HCT116 (cell line): ENCODE results near the gene ANKRD9. TPM values are rescaled to one million over a fixed set of nuclear protein-coding genes. Genes with fewer than 3 reads are reported as not detected.

ENCODE experiments used
- ATAC-seq: fragments of 200-7000 bp; cut with Tn5 transposase; 2 replicates; pipeline ENCODE4 v1.9.1; 2020; ENCODE audit warnings: mild to moderate bottlenecking, moderate library complexity
- BruUV-seq: library from RNA; stranded (reverse); fragments of 400-500 nt; replicated peaks from 2 replicates; lab custom pipeline; 2021; lab: Mats Ljungman, UMichigan
- CTCF ChIA-PET: fragments of 300-600 bp; sonication (Branson Sonifier 250); formaldehyde crosslinking; loops from one replicate; lab custom pipeline; 2021; ENCODE audit warnings: antibody characterized with exemption; lab: Charles Lee
- POLR2A ChIA-PET: fragments of 300-600, 350-600 bp; sonication (Branson Sonifier 250); formaldehyde crosslinking; loops from one replicate; lab custom pipeline; 2021; ENCODE audit warnings: antibody characterized with exemption; lab: Charles Lee
- RAD21 ChIA-PET, 2 experiments: fragments of 300-600 bp; sonication (Branson Sonifier 250); formaldehyde crosslinking; loops; one replicate each; lab custom pipeline; 2023; ENCODE audit warnings: low total read pairs in 2 of 2; ENCODE audit not compliant: uncharacterized antibody in 2 of 2, unreplicated experiment in 2 of 2, low non-redundant PET in 1 of 2; lab: Charles Lee
- DNase-seq: peaks from one replicate; pipeline ENCODE4 v3.0.0-alpha.2; 2010; ENCODE audit warnings: low read depth, low spot score
- H2AFZ ChIP-seq: fragments of 200-600 bp; shearing (Covaris generic), sonication (generic); 2 replicates; pipeline ENCODE4 v1.6.1; 2017; ENCODE audit warnings: low read depth, mixed run types, mixed read lengths, antibody characterized with exemption, low read length; ENCODE audit not compliant: poor library complexity, severe bottlenecking
- H3K27ac ChIP-seq: 2 replicates; pipeline ENCODE4 v1.5.1; 2012; ENCODE audit warnings: low read depth, low read length
- H3K27me3 ChIP-seq: fragments of 200-600 bp; sonication (generic); 2 replicates; pipeline ENCODE4 v1.6.1; 2016; ENCODE audit warnings: mixed run types, low read length, mixed read lengths; ENCODE audit not compliant: insufficient read depth
- H3K36me3 ChIP-seq, 2 experiments: fragments of 200-500 bp in 1 of 2; fragments of 200-600 bp in 1 of 2; sonication (Bioruptor generic) in 1 of 2; sonication (generic) in 1 of 2; 2 replicates each; pipeline versions ENCODE4 v1.5.1 to v1.6.1; 2014 to 2016; ENCODE audit warnings: low read length in 2 of 2, inconsistent platforms in 1 of 2, mixed read lengths in 1 of 2, mixed run types in 1 of 2; ENCODE audit not compliant: insufficient read depth in 2 of 2, control insufficient read depth in 1 of 2
- H3K4me1 ChIP-seq, 2 experiments: fragments of 200-600 bp in 1 of 2; sonication (generic) in 1 of 2; 2 replicates each; pipeline versions ENCODE4 v1.5.1 to v1.6.1; 2012 to 2017; ENCODE audit warnings: low read length in 2 of 2, inconsistent platforms in 1 of 2, mild to moderate bottlenecking in 1 of 2, mixed read lengths in 1 of 2, mixed run types in 1 of 2, moderate library complexity in 1 of 2; ENCODE audit not compliant: insufficient read depth in 2 of 2, control insufficient read depth in 1 of 2
- H3K4me2 ChIP-seq: fragments of 200-600 bp; sonication (generic); 2 replicates; pipeline ENCODE4 v1.6.1; 2017; ENCODE audit warnings: mixed run types, low read length, mixed read lengths
- H3K4me3 ChIP-seq, 2 experiments: fragments of 200-600 bp in 1 of 2; sonication (generic) in 1 of 2; replicated peaks in 1 of 2; 2 replicates each; pipeline ENCODE4 v1.5.1; 2011 to 2016; ENCODE audit warnings: low read length in 2 of 2, control low read depth in 1 of 2, low read depth in 1 of 2, mild to moderate bottlenecking in 1 of 2, mixed read lengths in 1 of 2, mixed run types in 1 of 2
- H3K79me2 ChIP-seq: fragments of 200-600 bp; sonication (generic); 2 replicates; pipeline ENCODE4 v1.6.1; 2017; ENCODE audit warnings: mild to moderate bottlenecking, mixed run types, low read length, moderate library complexity, mixed read lengths; ENCODE audit not compliant: insufficient read depth
- H3K9ac ChIP-seq: fragments of 200-600 bp; sonication (generic); 2 replicates; pipeline ENCODE4 v1.6.1; 2016; ENCODE audit warnings: low read length, mixed read lengths
- H3K9me2 ChIP-seq: fragments of 200-600 bp; sonication (generic), shearing (Covaris generic); 2 replicates; pipeline ENCODE4 v1.6.1; 2017; ENCODE audit warnings: mixed run types, mild to moderate bottlenecking, moderate library complexity; ENCODE audit not compliant: insufficient read depth
- H3K9me3 ChIP-seq, 2 experiments: fragments of 200-500 bp in 1 of 2; fragments of 200-600 bp in 1 of 2; sonication (Bioruptor generic) in 1 of 2; sonication (generic) in 1 of 2; 2 replicates each; pipeline ENCODE4 v1.6.1; 2014 to 2017; ENCODE audit warnings: low read length in 2 of 2, mixed read lengths in 2 of 2, inconsistent platforms in 1 of 2, low read depth in 1 of 2, mild to moderate bottlenecking in 1 of 2, mixed run types in 1 of 2, moderate library complexity in 1 of 2; ENCODE audit not compliant: control insufficient read depth in 1 of 2, insufficient read depth in 1 of 2
- H4K20me1 ChIP-seq: fragments of 200-600 bp; sonication (generic), shearing (Covaris generic); 2 replicates; pipeline ENCODE4 v1.6.1; 2017; ENCODE audit warnings: mixed run types, mild to moderate bottlenecking, moderate library complexity; ENCODE audit not compliant: insufficient read depth
- CEBPB ChIP-seq: IDR thresholded peaks from 2 replicates; pipeline ENCODE4 v1.6.1; 2012; ENCODE audit warnings: low read depth
- EZH2 ChIP-seq: fragments of 200-600 bp; sonication (generic); IDR thresholded peaks from 2 replicates; pipeline ENCODE4 v1.6.1; 2017; ENCODE audit warnings: antibody characterized with exemption, mixed run types
- SP1 ChIP-seq: IDR thresholded peaks from 2 replicates; pipeline ENCODE4 v1.6.1; 2012; ENCODE audit warnings: low read depth
- TCF7L2 ChIP-seq: IDR thresholded peaks from 2 replicates; pipeline ENCODE4 v1.7.0; 2011; ENCODE audit warnings: borderline replicate concordance, inconsistent platforms; ENCODE audit not compliant: insufficient read depth, insufficient read length; ENCODE audit errors: extremely low read depth
- YY1 ChIP-seq: IDR thresholded peaks from 2 replicates; pipeline ENCODE4 v1.6.1; 2011; ENCODE audit warnings: low read length, low read depth, moderate library complexity, mild to moderate bottlenecking; ENCODE audit not compliant: insufficient replicate concordance; ENCODE audit errors: extremely low read depth
- intact Hi-C: fragments of 100-400 bp; cut with micrococcal nuclease; formaldehyde crosslinking; loops from 2 replicates; pipeline ENCODE4 v1.10.0; 2022
- total RNA-seq: library from RNA; stranded (reverse); gene quantifications from one replicate; pipeline ENCODE4 v1.2.1, GENCODE V29; 2021; ENCODE audit not compliant: unreplicated experiment

The ANKRD9 gene
- total RNA-seq, 1 experiment from 2014 or later = 29.0 TPM

- Histone ChIP-seq H3K9me3 (no peaks in the 10 kb centered on the region), H3K9ac (no peak overlapping the region), H3K79me2 (no peaks in the 10 kb centered on the region), H3K4me1 (peaks cover 6 to 30% of the 10 kb centered on the region in 2 experiments; a peak in 3 of 4 replicates), H3K27ac (no peak overlapping the region), H3K27me3 (no peaks in the 10 kb centered on the region), H3K4me2 (no peak overlapping the region), H4K20me1 (no peaks in the 10 kb centered on the region), H2AFZ (no peak overlapping the region), H3K9me2 (no peaks in the 10 kb centered on the region), H3K4me3 (no peak overlapping the region), H3K36me3 (no peaks in the 10 kb centered on the region)
- TF ChIP-seq TCF7L2 (no peak), YY1 (no peak)
- CTCF ChIA-PET = interaction anchor here (1.7 kb wide), 1 partner anchor 14 kb away, joined by 6 read pairs; no protein-coding TSS in a partner anchor
- no TSS peak for BruUV-seq
- no peak for DNase-seq
- intact Hi-C loops = no loop called here
- ATAC-seq = no peak
- RAD21 ChIA-PET = no interaction called here
- POLR2A ChIA-PET = interaction anchor here (1.0 kb wide), 1 partner anchor 11 kb away, joined by 3 read pairs; no protein-coding TSS in a partner anchor
Measured at GRCh38 chr14:102537981-102538601, 28.5 kb upstream of the ANKRD9 start.

GRCh38 chr14:102532204-102532658 is 22.7 kb upstream of the ANKRD9 start:
- POLR2A ChIA-PET = no interaction called here
- Histone ChIP-seq H3K4me3 (no peak overlapping the region), H3K27me3 (no peaks in the 10 kb centered on the region), H3K4me1 (peaks cover 17 to 37% of the 10 kb centered on the region in 2 experiments), H2AFZ (peak overlapping the region; percentile 34), H3K4me2 (peak overlapping the region; percentile 18), H3K9me2 (no peaks in the 10 kb centered on the region), H4K20me1 (no peaks in the 10 kb centered on the region), H3K79me2 (no peaks in the 10 kb centered on the region), H3K9ac (no peak overlapping the region), H3K9me3 (no peaks in the 10 kb centered on the region), H3K36me3 (no peaks in the 10 kb centered on the region), H3K27ac (no peak overlapping the region)
- RAD21 ChIA-PET = no interaction called here
- intact Hi-C loops = no loop called here
- BruUV-seq = no TSS peak
- TF ChIP-seq EZH2 (no peak), SP1 (no peak), CEBPB (no peak)
- ATAC-seq (0 out of 2 replicates have a peak, but pooled peaks have one; percentile 3), DNase-seq (no peak)
- CTCF ChIA-PET = no interaction called here
